Activated CD8-positive, alpha-beta memory T cell treated with anti-CD3 and anti-CD28 coated beads for 24 hours (primary cell): ENCODE results near the gene SYT1.

ENCODE experiments used
- DNase-seq: peaks from one replicate; pipeline ENCODE4 v3.0.0-alpha.2; 2020

SYT1 gene

DNA sequence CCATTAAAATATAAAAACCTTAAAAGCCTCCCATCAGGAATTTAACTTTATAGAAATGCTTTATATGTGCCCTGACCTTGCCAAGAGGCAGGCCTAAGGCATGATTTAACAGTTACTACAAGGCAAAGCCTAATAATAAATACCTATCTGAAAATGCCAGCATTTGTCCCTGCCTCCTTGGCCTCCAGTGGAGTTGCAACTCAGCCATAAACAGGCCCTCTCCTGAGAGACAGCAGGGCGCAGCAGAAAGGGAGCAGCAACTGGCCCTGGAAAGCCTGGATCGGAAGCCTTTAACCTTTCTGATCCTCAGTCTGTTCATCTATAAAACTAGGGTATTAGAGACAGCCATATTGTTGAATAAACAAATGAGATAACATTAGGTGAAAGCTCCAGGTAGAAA is 501.8 kb downstream of the SYT1 start:
- no peak for DNase-seq

DNA sequence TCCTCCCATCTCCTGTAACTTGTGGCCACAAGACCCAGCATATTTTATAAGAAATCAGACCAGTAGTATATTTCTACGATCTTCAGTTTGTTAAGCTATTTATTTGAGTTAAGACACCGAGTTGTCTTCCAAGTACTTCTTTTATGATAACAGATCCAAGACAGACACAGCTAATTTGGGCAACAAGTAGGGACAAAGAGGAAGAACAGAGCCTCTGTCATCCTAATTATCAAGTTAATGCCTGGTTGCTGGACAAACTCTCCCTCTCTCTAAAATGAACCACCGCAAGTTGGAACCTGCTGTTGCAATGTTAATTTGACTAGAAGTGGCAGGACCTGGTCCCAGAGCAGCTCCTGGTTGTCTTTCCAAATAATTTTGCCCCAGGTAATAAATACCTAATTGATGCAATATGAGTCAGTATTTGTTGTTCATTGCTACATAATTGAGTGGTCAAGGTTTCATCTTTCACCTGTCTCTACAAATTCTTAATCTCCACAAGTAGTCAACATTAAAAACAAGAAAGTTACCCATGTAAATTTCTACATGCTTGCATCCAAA is 502.5 kb downstream of the SYT1 start:
- DNase-seq, result no peak

DNA sequence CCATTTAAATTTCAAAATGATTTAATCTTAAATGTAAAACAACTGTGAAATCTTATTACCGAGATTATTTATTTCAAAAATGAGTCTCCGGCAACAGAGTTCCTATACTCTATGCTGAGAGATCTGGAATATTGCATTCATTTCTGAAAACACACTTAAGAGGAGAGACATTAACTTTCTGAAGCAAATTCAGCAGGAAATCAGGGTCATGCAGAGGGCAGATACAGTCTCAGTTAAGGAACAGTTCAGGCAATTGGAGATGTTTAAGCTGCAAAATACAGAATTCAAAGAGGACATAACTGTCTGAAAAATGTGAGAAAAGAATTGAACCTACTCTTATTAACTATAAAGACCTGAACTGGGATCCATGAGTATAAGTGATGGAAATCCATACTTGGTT is 505.4 kb downstream of the SYT1 start:
- DNase-seq, result no peak

DNA sequence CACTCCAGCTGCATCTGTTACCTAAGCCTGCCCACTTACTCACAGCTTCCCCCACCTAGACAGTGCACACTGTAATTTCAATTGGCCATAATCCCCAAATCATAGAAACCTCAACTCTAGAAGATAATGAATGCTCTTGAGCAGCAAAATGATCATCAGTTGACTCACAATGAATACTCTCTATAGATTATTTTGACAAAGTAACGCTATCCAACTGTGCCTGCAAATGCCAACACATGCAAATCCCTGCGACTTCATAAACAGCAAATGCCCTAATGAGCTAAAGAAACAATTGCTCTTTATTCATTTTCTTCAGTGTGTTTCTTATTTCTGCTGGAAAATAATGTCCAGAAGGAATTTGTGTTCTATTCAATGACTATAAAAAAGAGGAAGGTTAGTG is 506.7 kb downstream of the SYT1 start:
- DNase-seq, result no peak

DNA sequence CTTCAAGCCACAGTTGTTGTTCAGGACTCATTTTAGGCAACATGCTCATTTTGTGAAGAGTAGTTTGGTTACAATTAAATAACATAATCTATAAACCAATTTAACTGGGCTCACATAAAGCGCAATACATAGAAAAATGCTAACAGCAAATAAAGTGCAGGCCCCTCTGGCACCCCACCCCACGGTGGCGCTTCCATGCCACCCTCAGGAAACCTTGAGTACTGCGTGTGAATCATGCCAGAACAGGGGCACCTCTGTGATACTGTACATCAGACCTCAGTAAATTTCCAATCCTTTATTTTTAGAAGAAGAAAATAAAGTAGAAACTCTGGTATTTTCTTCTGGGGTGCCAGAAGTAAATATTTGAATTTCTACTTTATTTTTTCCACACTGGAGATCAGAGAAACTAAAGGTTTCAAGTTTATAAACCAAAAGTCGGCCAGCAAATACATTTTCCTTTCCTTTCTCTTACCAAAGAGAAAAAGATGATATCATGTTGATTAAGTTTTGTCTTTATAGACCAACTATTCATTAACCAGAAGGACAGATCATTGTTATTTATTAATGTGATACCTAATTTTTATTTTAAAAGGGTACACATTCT is 509.4 kb downstream of the SYT1 start:
- no peak for DNase-seq

DNA sequence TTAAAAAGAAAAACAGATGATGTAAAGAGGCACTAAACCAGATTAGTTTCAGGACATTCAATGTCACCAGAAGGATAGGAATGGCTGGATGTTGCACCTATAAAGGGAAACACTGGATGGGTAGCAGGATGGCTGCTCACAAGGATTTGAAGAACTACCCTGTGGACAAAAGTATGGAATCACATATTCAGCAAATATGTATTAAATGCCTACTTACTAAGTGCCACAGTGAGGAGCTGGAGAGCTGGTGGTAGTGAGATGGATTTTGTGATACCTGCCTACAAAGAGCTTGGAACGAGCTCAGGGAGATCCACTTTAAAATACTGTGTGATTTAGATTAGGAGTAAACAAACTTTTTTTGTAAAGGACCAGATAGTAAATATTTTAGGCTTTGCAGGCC is 510.0 kb downstream of the SYT1 start:
- no peak for DNase-seq

DNA sequence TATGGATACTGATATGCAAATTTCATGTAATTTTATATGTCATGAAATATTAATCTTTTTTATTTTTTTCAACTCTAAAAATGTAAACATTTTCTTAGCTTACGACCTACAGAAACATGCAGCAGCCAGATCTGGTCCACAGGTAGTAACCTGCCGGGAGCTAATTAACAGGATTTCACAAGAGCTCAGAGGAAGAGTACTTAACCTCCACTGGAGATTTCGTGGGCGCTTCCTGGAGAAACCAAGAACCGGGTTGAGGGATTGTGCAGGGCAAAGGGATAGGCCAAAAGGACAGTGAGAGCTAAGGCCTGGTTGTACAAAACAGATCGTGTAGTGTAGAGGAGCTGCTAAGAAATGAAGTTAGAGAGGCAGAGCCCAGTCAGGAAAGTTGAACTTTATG is 510.5 kb downstream of the SYT1 start:
- no peak for DNase-seq

DNA sequence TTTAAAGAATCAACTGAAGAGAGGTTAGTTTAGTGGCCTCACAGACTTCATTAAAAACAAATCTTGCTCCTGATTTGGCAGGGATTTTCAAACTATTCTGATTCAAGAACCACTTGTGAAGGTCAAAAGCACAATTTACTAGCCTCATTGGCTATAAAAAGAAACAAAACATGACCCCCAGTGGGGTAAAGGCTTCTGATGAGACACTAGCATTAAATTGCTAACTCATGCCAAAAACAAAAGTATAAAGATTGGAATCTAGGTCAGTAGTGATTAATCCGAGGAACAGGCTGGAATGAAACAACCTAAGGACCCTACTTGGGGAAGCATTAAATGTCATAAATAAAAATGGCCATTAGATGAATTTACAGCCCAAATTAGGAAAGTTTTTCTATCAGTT is 513.9 kb downstream of the SYT1 start:
- no peak for DNase-seq

DNA sequence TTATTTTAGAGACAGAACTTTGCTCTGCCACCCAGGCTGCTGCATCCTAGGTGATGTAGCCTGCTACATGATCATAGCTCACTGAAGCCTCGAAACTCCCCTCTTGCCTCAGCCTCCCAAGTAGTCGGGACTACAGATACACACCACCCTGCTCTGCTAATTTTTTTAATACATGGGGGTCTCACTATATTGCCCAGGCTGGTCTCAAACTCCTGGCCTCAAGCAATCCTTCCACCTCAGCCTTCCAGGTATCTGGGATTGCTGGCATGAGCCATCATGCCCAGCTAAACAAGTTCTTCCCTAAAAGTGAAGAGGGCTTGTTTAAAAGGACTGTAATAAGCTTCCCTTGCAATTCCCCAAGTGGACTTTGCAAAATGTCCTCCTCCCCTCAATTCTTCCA is 515.8 kb downstream of the SYT1 start:
- DNase-seq, result no peak

DNA sequence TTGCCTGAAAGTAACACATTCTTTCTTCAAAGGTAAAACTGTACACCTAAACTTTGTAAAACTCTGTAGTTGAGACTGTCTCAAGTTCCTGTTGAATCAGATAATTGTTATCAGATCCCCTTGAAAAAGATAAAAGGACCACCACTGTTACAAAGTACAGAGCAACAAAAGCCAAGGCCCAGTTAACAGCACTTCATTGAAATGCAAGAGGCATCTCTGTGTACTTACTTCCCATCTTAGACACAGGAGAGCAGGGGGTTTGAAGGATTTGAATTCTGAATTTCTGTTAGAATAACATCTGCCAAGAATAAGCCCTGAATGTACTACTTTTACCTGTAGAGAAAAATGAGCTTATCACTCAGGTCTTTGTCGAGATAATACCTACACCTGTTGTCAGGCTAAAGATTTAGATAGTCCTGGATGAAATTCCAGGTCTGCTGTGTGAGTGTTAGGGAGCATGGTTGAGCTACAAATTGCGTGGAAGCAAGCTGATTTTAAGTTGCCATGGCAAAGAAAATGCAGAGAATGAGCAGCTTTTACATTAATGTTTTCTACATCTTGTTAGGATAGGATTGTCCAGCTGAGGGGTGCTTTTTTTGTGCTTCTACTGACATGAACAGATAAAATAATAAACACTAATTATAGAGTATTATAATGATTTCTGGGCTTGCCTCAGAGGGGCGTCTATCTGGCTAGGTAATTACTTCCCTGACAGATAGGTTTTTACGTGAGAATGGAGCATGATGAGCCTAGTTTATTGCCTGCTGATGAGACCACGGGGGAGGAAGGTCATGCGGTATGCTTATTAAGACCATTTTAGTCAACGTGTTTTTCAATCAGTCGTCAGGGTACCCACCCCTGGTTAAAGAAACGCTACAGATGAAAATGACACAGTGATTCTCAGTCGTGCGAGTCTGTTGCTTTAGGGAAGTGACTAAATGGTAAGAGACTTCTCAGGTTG is 517.0 kb downstream of the SYT1 start:
- DNase-seq, result no peak

DNA sequence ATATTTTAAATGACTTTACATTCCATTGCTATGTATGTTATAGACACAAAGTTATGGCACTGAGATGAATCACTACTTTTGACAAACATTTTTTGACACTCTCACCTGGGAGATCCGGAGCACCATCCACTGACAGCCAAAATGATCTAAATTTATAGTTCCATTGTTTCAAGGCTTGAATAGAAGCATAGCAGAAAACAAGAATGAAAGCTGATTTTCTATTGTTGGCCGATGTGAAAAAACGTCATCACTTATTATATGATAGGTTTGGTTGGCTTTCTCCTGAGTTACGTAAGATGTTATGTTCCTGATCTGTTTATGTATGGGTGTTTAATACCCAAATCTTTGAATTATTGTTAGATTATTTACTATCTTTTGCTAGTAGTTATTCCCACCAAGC is 520.0 kb downstream of the SYT1 start:
- DNase-seq, result no peak

DNA sequence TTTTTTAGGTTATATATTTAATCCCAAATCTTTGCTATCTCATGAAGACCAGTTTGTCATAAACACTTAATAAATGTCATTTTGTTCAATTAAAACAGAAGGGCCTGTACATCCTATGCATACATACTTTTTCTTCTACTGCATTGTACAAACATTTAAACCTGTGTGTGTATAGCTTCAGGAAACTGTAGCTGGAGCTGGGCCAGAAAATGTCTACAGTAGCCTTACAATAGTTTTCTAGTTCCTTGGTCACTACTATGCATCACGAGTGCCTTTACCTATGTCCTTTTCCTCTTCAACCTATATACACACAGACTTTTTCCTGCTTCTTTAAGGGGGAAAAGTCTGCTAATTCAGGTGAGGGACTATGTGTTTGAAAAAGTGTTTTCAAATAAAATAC is 523.4 kb downstream of the SYT1 start:
- no peak for DNase-seq

DNA sequence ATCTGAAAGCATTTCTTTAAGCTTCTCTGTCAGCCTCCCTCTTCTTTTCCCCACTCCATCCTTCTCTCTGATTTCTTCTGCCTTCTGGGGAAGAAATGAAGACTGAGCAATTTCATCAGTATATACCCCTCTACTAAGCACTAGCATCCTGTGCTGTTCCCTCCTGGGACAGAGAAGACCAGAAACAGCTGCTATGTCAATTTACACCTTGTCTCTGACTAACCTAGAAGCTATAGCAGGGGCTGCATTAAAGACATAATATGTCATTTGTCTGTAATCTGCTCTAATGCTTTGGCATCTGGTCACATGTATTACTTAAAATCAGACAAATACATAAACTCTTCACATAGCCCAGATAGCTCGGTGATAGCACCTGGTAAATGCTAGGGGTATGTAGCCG is 529.3 kb downstream of the SYT1 start:
- DNase-seq, result no peak

DNA sequence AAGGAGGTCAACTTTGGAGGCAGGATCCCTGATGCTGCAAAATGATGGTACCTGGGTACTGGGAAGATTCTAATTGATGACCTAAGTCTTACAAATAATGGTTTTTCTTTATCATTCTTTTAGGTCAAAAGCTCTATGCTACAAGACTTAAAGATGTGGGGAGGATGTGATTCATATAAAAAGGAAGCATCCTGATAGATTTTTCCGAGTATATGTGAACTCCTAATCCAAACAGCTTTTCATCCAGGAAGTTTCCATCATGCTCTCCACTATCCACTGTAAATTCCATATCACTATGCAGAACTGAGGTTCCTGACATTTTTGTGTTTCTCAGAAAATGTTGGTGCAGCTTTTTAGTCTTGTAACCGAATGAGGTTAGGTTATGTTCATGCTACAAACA is 533.0 kb downstream of the SYT1 start:
- no peak for DNase-seq

DNA sequence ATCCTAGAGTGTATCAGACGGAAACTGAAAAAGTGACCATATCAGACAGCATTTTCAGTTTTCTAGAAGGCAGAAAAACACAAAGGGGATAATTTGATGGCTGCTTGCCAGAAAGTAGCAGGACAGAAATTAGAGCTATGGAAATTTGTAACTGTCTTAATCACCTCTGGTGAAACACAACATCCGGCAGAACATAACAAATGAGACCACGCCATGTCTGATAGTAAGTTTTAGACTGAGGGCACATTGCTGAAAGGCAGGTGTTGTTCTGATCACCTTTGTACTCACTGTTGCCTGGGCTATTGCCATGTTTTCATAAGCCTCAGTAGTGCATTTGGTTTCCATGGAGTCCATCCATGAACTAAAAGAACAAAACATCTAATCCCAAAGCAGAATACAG is 535.9 kb downstream of the SYT1 start:
- no peak for DNase-seq

DNA sequence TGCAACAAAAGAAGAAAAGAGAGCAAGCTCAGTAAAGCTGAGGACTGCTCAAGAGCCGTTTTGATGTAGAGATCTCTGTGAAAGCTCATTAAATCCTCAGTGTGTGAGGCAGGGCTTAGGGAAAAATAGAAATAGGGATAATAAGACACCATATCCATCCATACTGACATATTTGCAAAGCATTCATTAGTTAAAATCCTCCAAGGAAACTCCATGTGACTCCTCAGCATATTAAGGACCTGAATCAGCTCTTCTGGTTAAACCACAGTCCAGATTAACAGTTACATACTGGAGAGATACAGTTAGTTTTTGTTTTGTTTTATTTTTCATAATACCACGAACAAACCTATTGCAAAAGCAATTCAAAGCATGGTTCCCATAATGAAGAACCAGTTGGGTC is 538.0 kb downstream of the SYT1 start:
- no peak for DNase-seq

DNA sequence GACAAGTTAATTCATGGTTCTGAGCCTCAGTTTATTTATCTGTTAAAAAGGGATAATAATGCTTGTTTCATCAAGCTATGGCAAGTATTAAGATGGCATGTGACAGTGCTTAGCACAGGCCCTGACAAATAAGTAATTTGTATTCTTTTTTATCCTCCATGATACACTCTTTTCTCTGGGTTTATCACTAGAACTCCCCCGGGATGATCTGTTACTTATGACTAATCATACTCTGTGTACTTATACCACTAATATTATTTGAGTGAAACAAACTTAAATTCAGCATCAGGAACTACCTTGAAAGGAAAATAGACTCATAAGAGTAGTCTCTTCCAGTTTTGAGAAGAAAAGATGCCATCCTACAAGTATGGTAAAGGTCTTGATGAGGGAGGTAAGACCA is 542.4 kb downstream of the SYT1 start:
- no peak for DNase-seq

DNA sequence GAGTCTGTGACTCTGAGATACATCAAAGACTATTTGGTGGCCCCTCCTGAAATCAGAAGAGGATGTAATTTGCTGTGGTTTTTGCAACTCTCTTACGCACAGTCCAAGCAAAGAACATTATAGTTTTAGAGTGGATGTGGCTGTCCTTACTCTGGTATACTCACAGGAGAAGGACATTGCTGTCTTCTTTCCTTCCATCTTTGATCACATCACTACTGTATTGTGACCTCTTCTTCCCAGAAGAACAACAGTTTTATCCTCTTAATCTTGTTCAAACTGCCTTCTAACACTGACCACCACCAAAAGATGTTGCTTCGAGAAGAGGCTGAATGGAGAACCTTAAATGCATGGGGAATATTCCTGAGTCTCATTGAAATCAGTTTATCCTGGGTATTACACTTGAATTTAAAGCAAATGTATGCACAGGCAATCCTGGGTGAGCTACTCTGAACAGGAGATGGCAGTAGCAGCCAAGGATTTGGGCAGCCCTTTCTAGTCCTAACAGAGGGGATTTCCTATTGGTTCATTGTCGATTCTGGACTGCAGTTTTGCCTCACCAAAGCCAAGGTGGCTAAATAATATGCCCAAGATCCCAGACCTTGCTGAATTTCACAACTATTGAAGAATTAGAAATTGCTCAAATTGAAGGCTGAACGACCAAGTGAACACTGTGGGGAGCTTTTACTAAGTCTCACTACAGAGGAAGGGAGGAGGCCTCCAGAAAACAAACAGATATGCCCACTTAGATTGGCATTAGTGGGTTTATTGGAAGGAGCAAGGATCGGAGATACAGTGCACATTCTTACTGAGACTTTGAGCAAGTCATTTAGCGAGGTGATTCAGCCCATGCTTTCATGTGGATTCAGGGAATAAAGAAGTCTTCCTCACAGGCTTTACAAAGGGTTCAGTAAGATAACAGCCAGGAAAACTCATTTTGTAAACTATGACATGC is 543.4 kb downstream of the SYT1 start:
- no peak for DNase-seq

DNA sequence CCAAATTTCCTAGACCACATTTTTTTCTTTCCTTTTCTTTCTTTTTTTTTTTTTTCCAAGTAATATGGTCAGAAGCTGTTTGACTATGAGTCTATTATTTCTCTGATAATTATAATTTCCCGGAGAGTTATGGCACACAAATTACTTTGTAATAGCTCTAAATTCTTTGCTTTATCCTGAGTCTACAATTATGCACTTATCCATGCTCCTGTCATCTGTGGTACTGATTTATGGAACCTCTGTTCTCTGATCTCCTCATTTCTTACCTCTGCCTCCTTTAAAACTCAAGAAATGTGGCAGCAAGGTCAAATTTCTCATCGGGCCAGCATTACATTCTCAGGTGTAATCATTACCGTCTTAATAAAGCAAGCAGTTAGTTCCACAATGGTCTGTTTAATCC is 544.1 kb downstream of the SYT1 start:
- no peak for DNase-seq

DNA sequence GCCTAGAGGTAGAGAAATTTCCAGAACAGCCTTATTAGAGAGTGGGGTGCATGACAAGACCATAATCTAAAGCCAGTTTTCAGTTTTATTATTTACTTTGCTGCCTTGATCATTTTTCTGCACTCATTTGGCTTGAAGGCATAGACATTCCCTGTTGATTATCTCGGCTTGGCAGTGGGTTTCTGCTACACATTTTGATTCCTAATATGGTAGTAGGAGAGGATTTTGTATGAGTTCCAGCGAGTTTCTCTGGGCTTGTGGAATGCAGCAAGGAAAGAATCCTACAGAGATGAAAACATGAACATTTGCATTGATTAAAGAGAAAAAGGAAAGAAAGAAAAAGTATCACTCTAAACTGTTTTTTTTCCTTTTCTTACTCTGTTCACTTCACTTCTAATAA is 545.0 kb downstream of the SYT1 start:
- no peak for DNase-seq

DNA sequence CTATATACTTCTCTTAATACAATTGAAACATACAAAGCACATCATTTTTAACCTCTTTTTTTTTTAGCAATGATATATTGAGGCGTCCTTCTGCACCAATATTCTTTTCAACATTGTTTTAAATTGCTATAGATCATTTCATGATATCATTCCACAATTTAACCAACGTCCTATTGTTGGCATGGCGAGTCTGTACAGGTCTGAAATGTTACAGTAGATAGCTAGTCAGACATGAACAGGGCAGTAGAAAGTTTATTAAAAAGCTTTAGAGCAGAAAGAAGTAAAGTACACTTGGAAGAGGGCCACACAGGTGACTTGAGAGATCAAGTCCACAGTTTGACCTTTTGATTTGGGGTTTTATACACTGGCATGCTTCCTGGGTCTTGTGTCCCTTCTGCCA is 547.2 kb downstream of the SYT1 start:
- DNase-seq, result no peak

DNA sequence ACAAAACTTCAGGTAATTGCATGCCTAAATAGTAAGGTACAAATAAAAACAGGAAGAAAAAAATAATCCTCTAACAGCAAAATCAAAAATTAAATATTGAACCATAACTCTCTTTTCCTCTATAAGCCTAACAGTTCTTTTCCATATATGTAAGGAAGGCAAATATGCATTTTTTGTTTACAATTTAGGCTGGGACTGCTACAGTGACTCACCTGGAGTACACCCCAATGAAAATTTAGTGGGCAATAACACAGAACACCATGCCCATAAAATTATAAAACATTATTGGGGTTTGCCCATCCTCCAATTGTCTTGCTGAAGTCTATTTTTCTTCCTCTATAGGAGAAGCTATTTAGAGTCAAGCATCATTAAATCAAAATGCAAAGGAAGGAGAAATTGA is 549.2 kb downstream of the SYT1 start:
- no peak for DNase-seq

DNA sequence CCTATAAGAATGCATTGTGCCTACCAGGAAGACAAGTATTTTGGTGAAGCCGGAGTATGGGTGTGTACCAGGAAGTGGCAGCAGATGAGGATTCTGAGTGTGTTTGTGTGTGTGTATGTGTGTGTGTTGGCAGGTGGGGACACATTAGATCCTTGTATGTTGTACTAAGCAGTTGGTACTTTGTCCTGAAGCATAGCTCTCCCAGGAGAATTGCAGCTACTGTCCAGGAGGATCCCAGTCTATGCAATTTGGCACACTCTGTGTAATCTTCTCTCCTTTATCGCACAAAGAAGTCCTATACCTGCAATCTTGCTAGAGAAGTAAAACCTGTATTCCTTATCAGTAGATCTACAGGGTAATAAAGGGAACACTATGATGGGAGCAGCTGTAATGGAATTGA is 549.7 kb downstream of the SYT1 start:
- DNase-seq, result no peak
